PFSK-1 (cell line): ENCODE results near the gene ABCC6.

Source experiments
- POLR2AphosphoS5 ChIP-seq: IDR thresholded peaks from 2 replicates; pipeline ENCODE4 v1.6.1; 2012; ENCODE audit warnings: low read depth, mild to moderate bottlenecking, control low read depth, low read length, moderate library complexity
- REST ChIP-seq, 2 experiments: IDR thresholded peaks; 2 replicates each; pipeline versions ENCODE4 v1.6.1 to v1.8.0; 2011 to 2012; ENCODE audit warnings: low read depth in 2 of 2, low read length in 2 of 2, control low read depth in 1 of 2, inconsistent platforms in 1 of 2, mild to moderate bottlenecking in 1 of 2, moderate library complexity in 1 of 2; ENCODE audit not compliant: insufficient read depth in 1 of 2
- SIN3A ChIP-seq: IDR thresholded peaks from 2 replicates; pipeline ENCODE4 v1.6.1; 2012; ENCODE audit warnings: mild to moderate bottlenecking, low read length, moderate library complexity, borderline replicate concordance; ENCODE audit not compliant: insufficient read depth
- TAF1 ChIP-seq: IDR thresholded peaks from 2 replicates; pipeline ENCODE4 v1.6.1; 2012; ENCODE audit warnings: low read length, control low read depth, borderline replicate concordance; ENCODE audit not compliant: insufficient read depth

- TF ChIP-seq POLR2AphosphoS5 = no peak
- TF ChIP-seq SIN3A = no peak
- no peak for TF ChIP-seq REST (IDR thresholded peaks at IDR 0.05; ENCODE audit: insufficient read depth in 1 of 2, low read depth in 2 of 2, low read length in 2 of 2)
- no peak for TF ChIP-seq TAF1
These were observed 98.9 kb downstream of the ABCC6 start for GRCh38 chr16:16124438-16124837.
